ENCODE measurements around the gene MAML3. TPM values are rescaled to one million over a fixed set of nuclear protein-coding genes. Genes with fewer than 3 reads are reported as not detected.
A peak's percentile ranks its signal among the peaks of the same experiment; 100 is the strongest.

Gene MAML3
- total RNA-seq, 2 donors from 2014 or later, result 29.2 to 32.2 TPM

DNA sequence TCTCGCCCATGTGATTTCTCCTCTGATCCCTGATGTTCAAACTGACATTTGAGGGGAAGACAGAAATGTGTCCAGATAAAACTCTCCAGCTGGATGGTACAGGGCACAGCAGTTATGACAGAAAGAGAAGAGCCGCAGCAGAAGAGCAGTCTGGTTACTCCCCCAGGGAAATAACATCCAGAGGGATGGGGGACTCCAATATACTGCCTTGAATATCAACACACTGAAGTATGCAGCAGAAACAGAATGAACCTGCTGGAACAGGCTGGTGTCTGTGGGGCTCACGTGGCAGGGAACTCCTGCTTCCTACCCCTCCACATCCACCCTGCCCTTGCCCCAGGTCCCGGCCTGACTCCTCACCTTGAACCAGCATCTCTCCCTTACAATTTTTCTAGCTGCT lies 394.9 kb downstream of the MAML3 start:
- no peaks in the 10 kb centered on the region for H3K36me3 Mint-ChIP-seq (ENCODE audit: low read depth)
- no peak overlapping the region for H3K27ac Mint-ChIP-seq
- Histone ChIP-seq H3K27ac (ENCODE audit: low read depth, low read length) (no peak overlapping the region), H3K9ac (ENCODE audit: extremely low read depth, low read length, poor library complexity, severe bottlenecking) (no peak overlapping the region), H3K4me1 (ENCODE audit: control insufficient read depth, insufficient read depth, low read length) (peaks cover 16% of the 10 kb centered on the region), H3K36me3 (ENCODE audit: control insufficient read depth, insufficient read depth, low read length) (peaks cover 15% of the 10 kb centered on the region), H3K4me3 (ENCODE audit: low read length) (no peak overlapping the region), H3K27me3 (ENCODE audit: control insufficient read depth, insufficient read depth, low read length, poor library complexity, severe bottlenecking) (no peaks in the 10 kb centered on the region), H3K9me3 (ENCODE audit: control insufficient read depth, low read length) (no peaks in the 10 kb centered on the region)
- 95 to 96% methylated on average over 2 to 4 of the region's 4 CpGs for WGBS, 2 experiments (ENCODE audit: insufficient coverage in 1 of 2, insufficient read length in 1 of 2)
- H3K9me3 Mint-ChIP-seq, result no peaks in the 10 kb centered on the region
- no peak overlapping the region for H3K4me3 Mint-ChIP-seq
- peaks cover 20% of the 10 kb centered on the region for H3K4me1 Mint-ChIP-seq
- no peaks in the 10 kb centered on the region for H3K27me3 Mint-ChIP-seq (ENCODE audit: insufficient read depth)
- DNase-seq, result peak; percentile 23
- TF ChIP-seq, protein P1, sequence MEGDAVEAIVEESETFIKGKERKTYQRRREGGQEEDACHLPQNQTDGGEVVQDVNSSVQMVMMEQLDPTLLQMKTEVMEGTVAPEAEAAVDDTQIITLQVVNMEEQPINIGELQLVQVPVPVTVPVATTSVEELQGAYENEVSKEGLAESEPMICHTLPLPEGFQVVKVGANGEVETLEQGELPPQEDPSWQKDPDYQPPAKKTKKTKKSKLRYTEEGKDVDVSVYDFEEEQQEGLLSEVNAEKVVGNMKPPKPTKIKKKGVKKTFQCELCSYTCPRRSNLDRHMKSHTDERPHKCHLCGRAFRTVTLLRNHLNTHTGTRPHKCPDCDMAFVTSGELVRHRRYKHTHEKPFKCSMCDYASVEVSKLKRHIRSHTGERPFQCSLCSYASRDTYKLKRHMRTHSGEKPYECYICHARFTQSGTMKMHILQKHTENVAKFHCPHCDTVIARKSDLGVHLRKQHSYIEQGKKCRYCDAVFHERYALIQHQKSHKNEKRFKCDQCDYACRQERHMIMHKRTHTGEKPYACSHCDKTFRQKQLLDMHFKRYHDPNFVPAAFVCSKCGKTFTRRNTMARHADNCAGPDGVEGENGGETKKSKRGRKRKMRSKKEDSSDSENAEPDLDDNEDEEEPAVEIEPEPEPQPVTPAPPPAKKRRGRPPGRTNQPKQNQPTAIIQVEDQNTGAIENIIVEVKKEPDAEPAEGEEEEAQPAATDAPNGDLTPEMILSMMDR (conservative IDR thresholded peaks at IDR 0.05), result no peak

DNA sequence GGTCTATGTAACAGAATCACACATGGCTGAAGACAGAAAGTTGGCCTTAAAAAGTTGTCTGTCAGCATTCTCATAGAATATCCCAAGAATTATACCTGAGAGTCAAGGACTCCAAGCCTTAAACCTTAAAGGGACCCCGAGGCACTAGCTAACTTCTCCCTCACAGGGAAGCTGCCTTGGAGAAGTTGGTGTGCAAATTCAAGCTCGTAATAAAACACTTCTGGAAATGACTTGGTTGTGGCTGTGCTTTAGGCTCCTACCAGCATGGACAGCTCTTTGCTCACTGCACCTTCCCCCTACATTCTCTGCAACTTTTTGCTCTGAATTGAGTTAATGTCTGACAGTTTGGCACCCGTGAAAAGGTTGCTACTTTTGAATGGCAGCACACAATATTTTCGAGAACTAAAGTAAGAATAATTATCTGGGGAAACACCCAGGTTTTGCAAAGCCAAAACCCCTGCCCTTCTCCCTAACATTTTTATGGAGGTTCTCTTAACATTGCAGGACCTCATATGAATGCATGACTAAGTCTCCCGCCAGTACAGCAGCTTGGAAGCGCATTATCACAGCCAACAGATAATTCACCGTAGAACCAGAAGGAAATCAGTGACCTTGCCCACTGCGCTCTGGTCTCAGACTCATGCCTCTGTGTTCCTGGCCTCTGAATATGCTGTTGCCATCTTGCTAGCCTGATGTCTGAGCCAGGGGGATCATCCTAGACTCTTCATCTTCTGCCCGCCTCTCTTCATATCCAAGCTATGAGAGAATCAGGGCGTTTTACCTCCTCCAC lies 397.4 kb downstream of the MAML3 start:
- peak; percentile 30 for DNase-seq
- Mint-ChIP-seq H3K27ac (no peak overlapping the region), H3K27me3 (ENCODE audit: insufficient read depth) (no peaks in the 10 kb centered on the region), H3K4me3 (no peak overlapping the region), H3K4me1 (peaks cover 24% of the 10 kb centered on the region), H3K36me3 (ENCODE audit: low read depth) (no peaks in the 10 kb centered on the region), H3K9me3 (no peaks in the 10 kb centered on the region)
- H3K27me3 ChIP-seq (ENCODE audit: control insufficient read depth, insufficient read depth, low read length, poor library complexity, severe bottlenecking), result no peaks in the 10 kb centered on the region
- H3K36me3 ChIP-seq (ENCODE audit: control insufficient read depth, insufficient read depth, low read length), result peaks cover 15% of the 10 kb centered on the region
- TF ChIP-seq, protein P1 (conservative IDR thresholded peaks at IDR 0.05), result no peak
- peaks cover 8% of the 10 kb centered on the region for H3K4me1 ChIP-seq (ENCODE audit: control insufficient read depth, insufficient read depth, low read length)
- H3K9me3 ChIP-seq (ENCODE audit: control insufficient read depth, low read length), result no peaks in the 10 kb centered on the region
- WGBS, 2 experiments (ENCODE audit: insufficient coverage in 1 of 2, insufficient read length in 1 of 2), result 93 to 97% methylated on average over 7 to 10 of the region's 10 CpGs
- no peak overlapping the region for H3K4me3 ChIP-seq (ENCODE audit: low read length)
- no peak overlapping the region for H3K9ac ChIP-seq (ENCODE audit: extremely low read depth, low read length, poor library complexity, severe bottlenecking)
- no peak overlapping the region for H3K27ac ChIP-seq (ENCODE audit: low read depth, low read length)

DNA sequence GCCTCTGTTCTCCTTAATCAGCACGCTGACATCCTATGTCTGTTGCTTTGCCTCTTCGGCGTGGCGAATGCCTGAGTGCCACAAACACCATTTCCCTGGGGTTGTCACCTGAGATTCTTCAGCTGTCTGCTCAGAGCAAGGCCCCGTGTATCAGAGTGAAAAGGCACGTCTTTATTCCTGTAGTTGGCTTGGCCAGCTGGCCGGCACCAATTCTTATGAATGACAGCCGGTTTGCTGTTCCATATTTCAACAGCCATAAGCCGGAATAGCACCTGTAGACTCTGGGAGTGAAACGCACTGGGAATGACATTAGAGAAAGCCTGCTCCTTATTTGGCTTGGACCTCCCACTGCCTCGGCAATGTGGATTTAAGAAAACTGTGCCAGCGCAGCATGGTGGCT lies 399.0 kb downstream of the MAML3 start:
- peak overlapping the region; percentile 46 for H3K27ac Mint-ChIP-seq
- no peaks in the 10 kb centered on the region for H3K27me3 Mint-ChIP-seq (ENCODE audit: insufficient read depth)
- Histone ChIP-seq H3K4me3 (ENCODE audit: low read length) (no peak overlapping the region), H3K27ac (ENCODE audit: low read depth, low read length) (no peak overlapping the region), H3K27me3 (ENCODE audit: control insufficient read depth, insufficient read depth, low read length, poor library complexity, severe bottlenecking) (no peaks in the 10 kb centered on the region), H3K4me1 (ENCODE audit: control insufficient read depth, insufficient read depth, low read length) (peaks cover 13% of the 10 kb centered on the region), H3K36me3 (ENCODE audit: control insufficient read depth, insufficient read depth, low read length) (peaks cover 18% of the 10 kb centered on the region), H3K9ac (ENCODE audit: extremely low read depth, low read length, poor library complexity, severe bottlenecking) (no peak overlapping the region), H3K9me3 (ENCODE audit: control insufficient read depth, low read length) (no peaks in the 10 kb centered on the region)
- DNase-seq, result peak; percentile 38
- H3K36me3 Mint-ChIP-seq (ENCODE audit: low read depth), result no peaks in the 10 kb centered on the region
- H3K4me1 Mint-ChIP-seq, result peaks cover 32% of the 10 kb centered on the region
- 91% methylated on average over 10 to 12 of the region's 12 CpGs for WGBS, 2 experiments (ENCODE audit: insufficient coverage in 1 of 2, insufficient read length in 1 of 2)
- TF ChIP-seq, protein P1 (conservative IDR thresholded peaks at IDR 0.05), result no peak
- no peak overlapping the region for H3K4me3 Mint-ChIP-seq
- H3K9me3 Mint-ChIP-seq, result no peaks in the 10 kb centered on the region
